Stimulated activated naive CD4-positive, alpha-beta T cell (primary cell): Measurements from ENCODE around the gene COX14.

ENCODE experiments used
- DNase-seq, 6 experiments: peaks; one replicate each; lab custom pipeline; 2025; lab: John Stamatoyannopoulos, UW

The COX14 gene

GRCh38 chr12:50156641-50157040 lies 44.6 kb downstream of the COX14 start:
- DNase-seq, result no peak

- no peak for DNase-seq
Measured at GRCh38 chr12:50157259-50157658, 45.2 kb downstream of the COX14 start.

GRCh38 chr12:50160643-50161042 lies 48.6 kb downstream of the COX14 start:
- DNase-seq, result no peak

- DNase-seq, result no peak
Measured at GRCh38 chr12:50162230-50162629, 50.2 kb downstream of the COX14 start.

- DNase-seq, result no peak
Measured at GRCh38 chr12:50164963-50165362, 52.9 kb downstream of the COX14 start.

GRCh38 chr12:50166799-50167048 lies 54.7 kb downstream of the COX14 start:
- peak in 1 of 6 experiments; percentile 53 for DNase-seq

GRCh38 chr12:50167049-50167828 lies 55.2 kb downstream of the COX14 start, which contains the start of gene CERS5:
Gene CERS5, minus strand, starts transcription at chr12:50167369. Its CDS starts 72 bp downstream, at chr12:50167297.
- peak; percentile 88 to 94 (median 90) for DNase-seq
